ENCODE data around the gene RGS6.

The RGS6 gene

DNA sequence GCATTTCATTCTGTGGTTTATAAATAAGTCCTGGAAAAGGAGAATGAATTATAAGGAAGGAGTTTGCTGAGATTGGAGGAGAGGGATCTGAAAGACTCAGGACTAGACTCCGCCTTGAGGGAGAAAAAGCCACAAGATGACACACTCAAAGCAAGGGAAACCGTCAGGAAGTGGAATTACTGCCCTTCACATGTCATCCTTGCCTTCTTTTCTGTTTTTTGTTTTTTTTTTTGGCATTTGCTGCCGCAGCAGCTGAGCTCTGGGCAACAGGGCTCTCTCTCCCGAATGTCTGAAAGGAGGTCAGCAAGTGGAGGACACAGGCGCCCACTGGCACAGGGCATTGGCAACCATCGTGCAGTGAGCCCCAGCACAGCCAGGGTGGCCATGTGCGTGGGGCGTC, 616.8 kb downstream of the RGS6 start:
- H3K9ac ChIP-seq (ENCODE audit: low read depth in 1 of 2, low read length in 2 of 2): no peak overlapping the region
- H3K4me3 ChIP-seq (ENCODE audit: low read depth in 1 of 2, low read length in 2 of 2): no peak overlapping the region
- peaks cover 0 to 16% of the 10 kb centered on the region in 2 donors for H3K27me3 ChIP-seq (ENCODE audit: control insufficient read depth in 1 of 2, insufficient read depth in 2 of 2, low read length in 2 of 2)
- H3K27ac ChIP-seq (ENCODE audit: low read depth, low read length): no peak overlapping the region
- H3K4me1 ChIP-seq (ENCODE audit: control insufficient read depth in 1 of 2, insufficient read depth in 2 of 2, low read length in 2 of 2): no peaks in the 10 kb centered on the region
- H3K36me3 ChIP-seq (ENCODE audit: control insufficient read depth in 1 of 2, insufficient read depth in 2 of 2, low read length in 2 of 2): no peaks in the 10 kb centered on the region
- H3K9me3 ChIP-seq (ENCODE audit: control insufficient read depth in 1 of 2, low read length in 2 of 2): no peaks in the 10 kb centered on the region

DNA sequence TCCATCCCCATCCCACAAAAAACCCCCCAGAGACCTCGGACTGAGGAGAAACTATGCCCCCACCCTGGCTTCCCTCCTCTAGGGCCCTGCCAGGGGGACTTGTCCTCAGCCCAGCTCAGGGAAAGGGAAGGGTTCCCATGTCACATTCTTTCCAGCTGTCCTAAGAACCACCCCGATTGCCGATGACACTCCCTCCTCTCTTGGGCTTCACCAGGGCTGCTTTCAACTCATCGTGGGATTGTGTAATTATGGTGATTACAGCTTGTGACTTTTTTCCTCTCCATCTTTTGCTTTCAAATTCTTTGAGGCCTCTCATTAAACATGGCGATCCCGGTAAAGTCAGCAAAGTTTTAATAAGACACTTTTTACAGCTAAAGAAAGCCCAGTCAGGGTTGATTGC, 617.6 kb downstream of the RGS6 start:
- Histone ChIP-seq H3K36me3 (ENCODE audit: control insufficient read depth in 1 of 2, insufficient read depth in 2 of 2, low read length in 2 of 2) (no peaks in the 10 kb centered on the region), H3K9ac (ENCODE audit: low read depth in 1 of 2, low read length in 2 of 2) (no peak overlapping the region), H3K27ac (ENCODE audit: low read depth, low read length) (no peak overlapping the region), H3K4me3 (ENCODE audit: low read depth in 1 of 2, low read length in 2 of 2) (no peak overlapping the region), H3K9me3 (ENCODE audit: control insufficient read depth in 1 of 2, low read length in 2 of 2) (no peaks in the 10 kb centered on the region), H3K4me1 (ENCODE audit: control insufficient read depth in 1 of 2, insufficient read depth in 2 of 2, low read length in 2 of 2) (no peaks in the 10 kb centered on the region), H3K27me3 (ENCODE audit: control insufficient read depth in 1 of 2, insufficient read depth in 2 of 2, low read length in 2 of 2) (peaks cover 0 to 16% of the 10 kb centered on the region in 2 donors)

GRCh38 chr14:72550513-72550912, 618.3 kb downstream of the RGS6 start:
- H3K27ac ChIP-seq (ENCODE audit: low read depth, low read length): no peak overlapping the region
- H3K9me3 ChIP-seq (ENCODE audit: control insufficient read depth in 1 of 2, low read length in 2 of 2): no peaks in the 10 kb centered on the region
- no peaks in the 10 kb centered on the region for H3K4me1 ChIP-seq (ENCODE audit: control insufficient read depth in 1 of 2, insufficient read depth in 2 of 2, low read length in 2 of 2)
- H3K4me3 ChIP-seq (ENCODE audit: low read depth in 1 of 2, low read length in 2 of 2): no peak overlapping the region
- no peak overlapping the region for H3K9ac ChIP-seq (ENCODE audit: low read depth in 1 of 2, low read length in 2 of 2)
- no peaks in the 10 kb centered on the region for H3K36me3 ChIP-seq (ENCODE audit: control insufficient read depth in 1 of 2, insufficient read depth in 2 of 2, low read length in 2 of 2)
- peaks cover 0 to 15% of the 10 kb centered on the region in 2 donors for H3K27me3 ChIP-seq (ENCODE audit: control insufficient read depth in 1 of 2, insufficient read depth in 2 of 2, low read length in 2 of 2)

GRCh38 chr14:72552236-72552635, 620.0 kb downstream of the RGS6 start:
- H3K4me3 ChIP-seq (ENCODE audit: low read depth in 1 of 2, low read length in 2 of 2): no peak overlapping the region
- H3K27me3 ChIP-seq (ENCODE audit: control insufficient read depth in 1 of 2, insufficient read depth in 2 of 2, low read length in 2 of 2): peaks cover 0 to 13% of the 10 kb centered on the region in 2 donors
- no peak overlapping the region for H3K9ac ChIP-seq (ENCODE audit: low read depth in 1 of 2, low read length in 2 of 2)
- H3K9me3 ChIP-seq (ENCODE audit: control insufficient read depth in 1 of 2, low read length in 2 of 2): no peaks in the 10 kb centered on the region
- H3K27ac ChIP-seq (ENCODE audit: low read depth, low read length): no peak overlapping the region
- no peaks in the 10 kb centered on the region for H3K36me3 ChIP-seq (ENCODE audit: control insufficient read depth in 1 of 2, insufficient read depth in 2 of 2, low read length in 2 of 2)
- no peaks in the 10 kb centered on the region for H3K4me1 ChIP-seq (ENCODE audit: control insufficient read depth in 1 of 2, insufficient read depth in 2 of 2, low read length in 2 of 2)

GRCh38 chr14:72553161-72553560, 620.9 kb downstream of the RGS6 start:
- H3K27me3 ChIP-seq (ENCODE audit: control insufficient read depth in 1 of 2, insufficient read depth in 2 of 2, low read length in 2 of 2): peaks cover 0 to 13% of the 10 kb centered on the region in 2 donors
- no peak overlapping the region for H3K27ac ChIP-seq (ENCODE audit: low read depth, low read length)
- H3K36me3 ChIP-seq (ENCODE audit: control insufficient read depth in 1 of 2, insufficient read depth in 2 of 2, low read length in 2 of 2): no peaks in the 10 kb centered on the region
- H3K9ac ChIP-seq (ENCODE audit: low read depth in 1 of 2, low read length in 2 of 2): no peak overlapping the region
- no peak overlapping the region for H3K4me3 ChIP-seq (ENCODE audit: low read depth in 1 of 2, low read length in 2 of 2)
- H3K4me1 ChIP-seq (ENCODE audit: control insufficient read depth in 1 of 2, insufficient read depth in 2 of 2, low read length in 2 of 2): no peaks in the 10 kb centered on the region
- no peaks in the 10 kb centered on the region for H3K9me3 ChIP-seq (ENCODE audit: control insufficient read depth in 1 of 2, low read length in 2 of 2)

GRCh38 chr14:72553656-72554055, 621.4 kb downstream of the RGS6 start:
- H3K4me1 ChIP-seq (ENCODE audit: control insufficient read depth in 1 of 2, insufficient read depth in 2 of 2, low read length in 2 of 2): no peaks in the 10 kb centered on the region
- H3K9me3 ChIP-seq (ENCODE audit: control insufficient read depth in 1 of 2, low read length in 2 of 2): no peaks in the 10 kb centered on the region
- no peaks in the 10 kb centered on the region for H3K36me3 ChIP-seq (ENCODE audit: control insufficient read depth in 1 of 2, insufficient read depth in 2 of 2, low read length in 2 of 2)
- H3K27me3 ChIP-seq (ENCODE audit: control insufficient read depth in 1 of 2, insufficient read depth in 2 of 2, low read length in 2 of 2): peaks cover 0 to 13% of the 10 kb centered on the region in 2 donors
- no peak overlapping the region for H3K4me3 ChIP-seq (ENCODE audit: low read depth in 1 of 2, low read length in 2 of 2)
- no peak overlapping the region for H3K27ac ChIP-seq (ENCODE audit: low read depth, low read length)
- no peak overlapping the region for H3K9ac ChIP-seq (ENCODE audit: low read depth in 1 of 2, low read length in 2 of 2)

DNA sequence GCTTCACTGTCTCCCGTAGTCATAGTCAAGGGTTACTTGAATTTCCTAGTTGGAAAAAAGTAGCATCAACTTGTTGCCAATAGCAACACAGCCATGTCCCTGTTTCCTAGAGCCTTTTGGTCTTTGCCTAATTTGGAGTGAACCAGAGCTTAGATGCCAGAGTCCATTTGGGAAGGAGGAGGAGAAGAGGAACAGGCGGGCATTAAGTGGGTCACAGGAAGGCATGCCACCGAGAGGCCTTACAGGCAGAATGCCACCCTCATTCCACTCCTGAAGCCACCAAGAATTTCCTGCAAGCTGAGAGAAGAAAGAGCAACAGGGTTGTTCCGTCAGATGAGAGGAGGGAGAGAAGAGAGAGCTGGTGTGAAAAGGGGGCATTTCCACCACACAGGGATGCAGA, 622.2 kb downstream of the RGS6 start:
- Histone ChIP-seq H3K9me3 (ENCODE audit: control insufficient read depth in 1 of 2, low read length in 2 of 2) (no peaks in the 10 kb centered on the region), H3K9ac (ENCODE audit: low read depth in 1 of 2, low read length in 2 of 2) (no peak overlapping the region), H3K27me3 (ENCODE audit: control insufficient read depth in 1 of 2, insufficient read depth in 2 of 2, low read length in 2 of 2) (peaks cover 0 to 13% of the 10 kb centered on the region in 2 donors), H3K27ac (ENCODE audit: low read depth, low read length) (no peak overlapping the region), H3K36me3 (ENCODE audit: control insufficient read depth in 1 of 2, insufficient read depth in 2 of 2, low read length in 2 of 2) (no peaks in the 10 kb centered on the region), H3K4me3 (ENCODE audit: low read depth in 1 of 2, low read length in 2 of 2) (no peak overlapping the region), H3K4me1 (ENCODE audit: control insufficient read depth in 1 of 2, insufficient read depth in 2 of 2, low read length in 2 of 2) (no peaks in the 10 kb centered on the region)

- no peak overlapping the region for H3K4me3 ChIP-seq (ENCODE audit: low read depth in 1 of 2, low read length in 2 of 2)
- H3K36me3 ChIP-seq (ENCODE audit: control insufficient read depth in 1 of 2, insufficient read depth in 2 of 2, low read length in 2 of 2): no peaks in the 10 kb centered on the region
- no peak overlapping the region for H3K27ac ChIP-seq (ENCODE audit: low read depth, low read length)
- H3K27me3 ChIP-seq (ENCODE audit: control insufficient read depth in 1 of 2, insufficient read depth in 2 of 2, low read length in 2 of 2): peaks cover 0 to 13% of the 10 kb centered on the region in 2 donors
- H3K9me3 ChIP-seq (ENCODE audit: control insufficient read depth in 1 of 2, low read length in 2 of 2): no peaks in the 10 kb centered on the region
- no peaks in the 10 kb centered on the region for H3K4me1 ChIP-seq (ENCODE audit: control insufficient read depth in 1 of 2, insufficient read depth in 2 of 2, low read length in 2 of 2)
- H3K9ac ChIP-seq (ENCODE audit: low read depth in 1 of 2, low read length in 2 of 2): no peak overlapping the region
Observed at GRCh38 chr14:72554994-72555608, 622.9 kb downstream of the RGS6 start.

- no peaks in the 10 kb centered on the region for H3K4me1 ChIP-seq (ENCODE audit: control insufficient read depth in 1 of 2, insufficient read depth in 2 of 2, low read length in 2 of 2)
- H3K36me3 ChIP-seq (ENCODE audit: control insufficient read depth in 1 of 2, insufficient read depth in 2 of 2, low read length in 2 of 2): no peaks in the 10 kb centered on the region
- no peak overlapping the region for H3K4me3 ChIP-seq (ENCODE audit: low read depth in 1 of 2, low read length in 2 of 2)
- no peak overlapping the region for H3K9ac ChIP-seq (ENCODE audit: low read depth in 1 of 2, low read length in 2 of 2)
- no peak overlapping the region for H3K27ac ChIP-seq (ENCODE audit: low read depth, low read length)
- peaks cover 0 to 13% of the 10 kb centered on the region in 2 donors for H3K27me3 ChIP-seq (ENCODE audit: control insufficient read depth in 1 of 2, insufficient read depth in 2 of 2, low read length in 2 of 2)
- no peaks in the 10 kb centered on the region for H3K9me3 ChIP-seq (ENCODE audit: control insufficient read depth in 1 of 2, low read length in 2 of 2)
Observed at GRCh38 chr14:72555609-72556000, 623.4 kb downstream of the RGS6 start.

GRCh38 chr14:72557671-72558070, 625.4 kb downstream of the RGS6 start:
- no peak overlapping the region for H3K27ac ChIP-seq (ENCODE audit: low read depth, low read length)

DNA sequence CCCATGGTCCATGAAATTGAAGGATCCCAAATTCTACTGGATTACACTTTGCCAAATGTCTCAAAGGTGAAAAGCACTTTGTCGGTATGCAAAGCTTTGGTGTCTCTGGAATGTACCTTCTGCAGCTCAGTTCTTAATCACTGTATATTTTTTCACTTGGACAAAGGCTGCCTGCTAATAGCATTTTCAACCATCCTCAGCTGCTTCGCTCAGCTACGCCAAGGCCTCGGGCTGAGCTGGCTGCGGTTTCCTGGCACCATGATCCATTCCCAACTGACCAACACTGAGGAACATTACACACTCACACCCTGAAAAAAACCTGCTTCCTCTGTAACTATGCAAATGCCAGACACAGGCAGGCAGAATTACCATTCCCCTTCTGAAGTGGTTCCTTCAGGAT, 626.5 kb downstream of the RGS6 start:
- no peaks in the 10 kb centered on the region for H3K4me1 ChIP-seq (ENCODE audit: control insufficient read depth in 1 of 2, insufficient read depth in 2 of 2, low read length in 2 of 2)
- H3K36me3 ChIP-seq (ENCODE audit: control insufficient read depth in 1 of 2, insufficient read depth in 2 of 2, low read length in 2 of 2): no peaks in the 10 kb centered on the region
- no peak overlapping the region for H3K27ac ChIP-seq (ENCODE audit: low read depth, low read length)
- H3K27me3 ChIP-seq (ENCODE audit: control insufficient read depth in 1 of 2, insufficient read depth in 2 of 2, low read length in 2 of 2): peaks cover 0 to 3% of the 10 kb centered on the region in 2 donors
- no peaks in the 10 kb centered on the region for H3K9me3 ChIP-seq (ENCODE audit: control insufficient read depth in 1 of 2, low read length in 2 of 2)
- H3K9ac ChIP-seq (ENCODE audit: low read depth in 1 of 2, low read length in 2 of 2): no peak overlapping the region
- no peak overlapping the region for H3K4me3 ChIP-seq (ENCODE audit: low read depth in 1 of 2, low read length in 2 of 2)

More at GRCh38 chr14:72557671-72558070, 625.4 kb downstream of the RGS6 start:
- H3K4me3 ChIP-seq (ENCODE audit: low read depth in 1 of 2, low read length in 2 of 2): no peak overlapping the region
- H3K27me3 ChIP-seq (ENCODE audit: control insufficient read depth in 1 of 2, insufficient read depth in 2 of 2, low read length in 2 of 2): peaks cover 0 to 13% of the 10 kb centered on the region in 2 donors
- no peak overlapping the region for H3K9ac ChIP-seq (ENCODE audit: low read depth in 1 of 2, low read length in 2 of 2)
- H3K9me3 ChIP-seq (ENCODE audit: control insufficient read depth in 1 of 2, low read length in 2 of 2): no peaks in the 10 kb centered on the region
- no peaks in the 10 kb centered on the region for H3K36me3 ChIP-seq (ENCODE audit: control insufficient read depth in 1 of 2, insufficient read depth in 2 of 2, low read length in 2 of 2)
- H3K4me1 ChIP-seq (ENCODE audit: control insufficient read depth in 1 of 2, insufficient read depth in 2 of 2, low read length in 2 of 2): no peaks in the 10 kb centered on the region

Measured in duodenal mucosa (tissue), 2 donors.